ENCODE data around the gene NAA50. TPM values are rescaled to one million over a fixed set of nuclear protein-coding genes. Genes with fewer than 3 reads are reported as not detected.

Gene NAA50
- total and polyA plus RNA-seq, 2 of the 13 experiments (the other 11 are each of a cell fraction or from before 2014, with no cell fraction given), result 30.2 to 233 TPM

DNA sequence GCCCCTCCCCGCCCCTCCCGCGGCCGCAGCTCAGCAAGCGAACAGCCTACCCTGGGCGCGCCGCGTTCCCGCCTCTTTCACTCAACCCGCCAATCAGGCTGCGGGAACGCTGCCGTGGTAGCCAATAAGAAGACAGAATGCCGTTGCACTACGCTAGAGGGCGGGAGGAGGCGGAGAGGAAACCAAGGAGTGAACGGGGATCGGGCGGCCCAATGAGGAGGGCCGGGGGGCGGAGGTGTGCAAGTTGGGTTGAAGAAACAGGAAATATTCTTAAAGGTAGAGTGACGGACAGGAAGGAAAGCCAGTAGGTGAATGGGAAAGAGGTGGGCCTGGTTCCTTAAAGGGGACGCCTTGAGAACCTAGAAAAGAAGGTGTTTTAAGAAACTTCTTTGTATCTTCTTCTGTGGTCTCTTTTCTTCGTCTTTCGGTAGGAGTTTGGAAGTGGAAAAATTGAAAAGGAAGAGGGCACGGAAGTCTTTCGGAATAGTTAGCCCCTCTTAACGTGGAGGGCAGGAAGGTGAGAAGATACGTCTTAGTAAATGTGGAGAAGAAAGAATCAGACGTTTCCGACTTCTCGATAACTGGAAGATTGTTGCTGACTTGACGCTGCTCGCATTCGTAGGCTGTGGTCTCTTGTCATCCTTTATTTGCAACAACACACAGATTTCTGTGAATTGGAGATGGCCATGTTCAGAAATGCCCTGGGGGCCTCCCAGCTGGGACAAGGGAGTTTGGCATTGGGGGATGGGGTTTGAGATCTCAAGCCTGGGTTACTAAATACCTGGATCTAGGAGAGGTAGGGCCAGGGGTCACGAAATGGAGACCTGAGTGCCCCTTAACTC lies 49.2 kb downstream of the NAA50 start (continued):
- TF ChIP-seq NR2F6 (IDR thresholded peaks at IDR 0.05), result 0 out of 2 replicates have a peak, but pooled peaks have one; percentile 7
- no peak for TF ChIP-seq NR2F6 (CRISPR knock-in tag; IDR thresholded peaks at IDR 0.05)
- TF ChIP-seq ZMYM2 (CRISPR knock-in tag; IDR thresholded peaks at IDR 0.05), result no peak
- TF ChIP-seq ZIK1 (CRISPR knock-in tag; IDR thresholded peaks at IDR 0.05; ENCODE audit: borderline replicate concordance, low read depth), result no peak
- TF ChIP-seq MED1 (CRISPR knock-in tag; IDR thresholded peaks at IDR 0.05), result no peak
- TF ChIP-seq ATF7-NPFF (CRISPR knock-in tag; IDR thresholded peaks at IDR 0.05; ENCODE audit: low read depth), result no peak
- TF ChIP-seq MIER3 (CRISPR knock-in tag; IDR thresholded peaks at IDR 0.05; ENCODE audit: borderline replicate concordance), result peak; percentile 61; the same call in 1 of the 2 replicates
- TF ChIP-seq SALL1 (CRISPR knock-in tag; IDR thresholded peaks at IDR 0.05), result peak; percentile 44; the same call in 1 of the 2 replicates
- TF ChIP-seq SMAD3 (CRISPR knock-in tag; IDR thresholded peaks at IDR 0.05), result no peak
- TF ChIP-seq PRDM15 (CRISPR knock-in tag; IDR thresholded peaks at IDR 0.05), result no peak
- no peak for TF ChIP-seq ZNF557 (CRISPR knock-in tag; IDR thresholded peaks at IDR 0.05)
- 0 out of 2 replicates have a peak, but pooled peaks have one; percentile 27 for TF ChIP-seq KAT7 (CRISPR knock-in tag; IDR thresholded peaks at IDR 0.05; ENCODE audit: borderline replicate concordance)
- TF ChIP-seq ZNF251 (CRISPR knock-in tag; IDR thresholded peaks at IDR 0.05), result no peak
- no peak for TF ChIP-seq XBP1 (CRISPR knock-in tag; IDR thresholded peaks at IDR 0.05)
- TF ChIP-seq RFX5 (IDR thresholded peaks at IDR 0.05; ENCODE audit: low read depth, low read length), result peak; percentile 70; the same call in 1 of the 2 replicates
- peak; percentile 40; the same call in 1 of the 2 replicates for TF ChIP-seq FOXC1 (CRISPR knock-in tag; IDR thresholded peaks at IDR 0.05; ENCODE audit: borderline replicate concordance)
- peak; percentile 26; the same call in 1 of the 2 replicates for TF ChIP-seq IRF2 (CRISPR knock-in tag; IDR thresholded peaks at IDR 0.05)
- TF ChIP-seq SRSF1 (optimal IDR thresholded peaks at IDR 0.05; ENCODE audit: low read depth, low read length), result peak; percentile 6
- TF ChIP-seq, protein P1, sequence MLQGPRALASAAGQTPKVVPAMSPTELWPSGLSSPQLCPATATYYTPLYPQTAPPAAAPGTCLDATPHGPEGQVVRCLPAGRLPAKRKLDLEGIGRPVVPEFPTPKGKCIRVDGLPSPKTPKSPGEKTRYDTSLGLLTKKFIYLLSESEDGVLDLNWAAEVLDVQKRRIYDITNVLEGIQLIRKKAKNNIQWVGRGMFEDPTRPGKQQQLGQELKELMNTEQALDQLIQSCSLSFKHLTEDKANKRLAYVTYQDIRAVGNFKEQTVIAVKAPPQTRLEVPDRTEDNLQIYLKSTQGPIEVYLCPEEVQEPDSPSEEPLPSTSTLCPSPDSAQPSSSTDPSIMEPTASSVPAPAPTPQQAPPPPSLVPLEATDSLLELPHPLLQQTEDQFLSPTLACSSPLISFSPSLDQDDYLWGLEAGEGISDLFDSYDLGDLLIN (CRISPR knock-in tag; IDR thresholded peaks at IDR 0.05; ENCODE audit: borderline replicate concordance), result no peak
- peak; percentile 86 for TF ChIP-seq SOX13 (IDR thresholded peaks at IDR 0.05)
- TF ChIP-seq SOX13 (CRISPR knock-in tag; conservative IDR thresholded peaks at IDR 0.05 in 1 of 2, IDR thresholded peaks at IDR 0.05 in 1 of 2), result peak in 1 of 2 experiments; percentile 6; a peak in 1 of 4 replicates
- TF ChIP-seq, protein P2, sequence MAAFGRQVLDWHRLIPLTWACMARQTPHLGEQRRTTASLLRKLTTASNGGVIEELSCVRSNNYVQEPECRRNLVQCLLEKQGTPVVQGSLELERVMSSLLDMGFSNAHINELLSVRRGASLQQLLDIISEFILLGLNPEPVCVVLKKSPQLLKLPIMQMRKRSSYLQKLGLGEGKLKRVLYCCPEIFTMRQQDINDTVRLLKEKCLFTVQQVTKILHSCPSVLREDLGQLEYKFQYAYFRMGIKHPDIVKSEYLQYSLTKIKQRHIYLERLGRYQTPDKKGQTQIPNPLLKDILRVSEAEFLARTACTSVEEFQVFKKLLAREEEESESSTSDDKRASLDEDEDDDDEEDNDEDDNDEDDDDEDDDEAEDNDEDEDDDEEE (CRISPR knock-in tag; IDR thresholded peaks at IDR 0.05), result no peak
- TF ChIP-seq ARNT (IDR thresholded peaks at IDR 0.05), result no peak
- TF ChIP-seq, protein P3, sequence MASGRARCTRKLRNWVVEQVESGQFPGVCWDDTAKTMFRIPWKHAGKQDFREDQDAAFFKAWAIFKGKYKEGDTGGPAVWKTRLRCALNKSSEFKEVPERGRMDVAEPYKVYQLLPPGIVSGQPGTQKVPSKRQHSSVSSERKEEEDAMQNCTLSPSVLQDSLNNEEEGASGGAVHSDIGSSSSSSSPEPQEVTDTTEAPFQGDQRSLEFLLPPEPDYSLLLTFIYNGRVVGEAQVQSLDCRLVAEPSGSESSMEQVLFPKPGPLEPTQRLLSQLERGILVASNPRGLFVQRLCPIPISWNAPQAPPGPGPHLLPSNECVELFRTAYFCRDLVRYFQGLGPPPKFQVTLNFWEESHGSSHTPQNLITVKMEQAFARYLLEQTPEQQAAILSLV (CRISPR knock-in tag; IDR thresholded peaks at IDR 0.05; ENCODE audit: borderline replicate concordance), result no peak
- TF ChIP-seq ELF3 (CRISPR knock-in tag; IDR thresholded peaks at IDR 0.05), result peak; percentile 66; the same call in 1 of the 2 replicates

Data from HepG2 (cell line).